HepG2 (cell line): Measurements from ENCODE around the gene CNTD1. TPM values are rescaled to one million over a fixed set of nuclear protein-coding genes. Genes with fewer than 3 reads are reported as not detected.

Experiments used
- ATF2 ChIP-seq: sonication (generic); formaldehyde crosslinking; IDR thresholded peaks from 2 replicates; pipeline ENCODE4 v1.4.0; 2020; ENCODE audit warnings: missing genetic modification reagents
- CTCF ChIP-seq: sonication (generic); formaldehyde crosslinking; IDR thresholded peaks from 2 replicates; pipeline ENCODE4 v1.5.0; 2020; ENCODE audit warnings: mild to moderate bottlenecking, missing genetic modification reagents, moderate library complexity
- ETS1 ChIP-seq: sonication (generic); formaldehyde crosslinking; IDR thresholded peaks from 2 replicates; pipeline ENCODE4 v1.4.0; 2020; ENCODE audit warnings: missing genetic modification reagents
- NFAT5 ChIP-seq: sonication (generic); formaldehyde crosslinking; IDR thresholded peaks from 2 replicates; pipeline ENCODE4 v1.4.0; 2020; ENCODE audit warnings: missing genetic modification reagents
- RELA ChIP-seq: sonication (generic); formaldehyde crosslinking; IDR thresholded peaks from 2 replicates; pipeline ENCODE4 v1.4.0; 2020; ENCODE audit warnings: missing genetic modification reagents
- THRA ChIP-seq: sonication (generic); formaldehyde crosslinking; IDR thresholded peaks from 2 replicates; pipeline ENCODE4 v1.4.0; 2020; ENCODE audit warnings: missing genetic modification reagents, borderline replicate concordance
- TOPORS ChIP-seq: sonication (generic); formaldehyde crosslinking; IDR thresholded peaks from 2 replicates; pipeline ENCODE4 v1.8.0; 2023; ENCODE audit warnings: mild to moderate bottlenecking, missing genetic modification reagents
- ZBTB20 ChIP-seq: sonication (generic); formaldehyde crosslinking; IDR thresholded peaks from 2 replicates; pipeline ENCODE4 v1.8.1; 2023; ENCODE audit warnings: missing genetic modification reagents, low read depth, mild to moderate bottlenecking, borderline replicate concordance
- ZBTB33 ChIP-seq: sonication (generic); formaldehyde crosslinking; IDR thresholded peaks from 2 replicates; pipeline ENCODE4 v1.4.0; 2020; ENCODE audit warnings: missing genetic modification reagents
- ZKSCAN8 ChIP-seq: IDR thresholded peaks from 2 replicates; pipeline ENCODE4 v1.6.1; 2016; ENCODE audit warnings: borderline replicate concordance, missing genetic modification reagents, missing compliant biosample characterization
- ZMYM4 ChIP-seq: sonication (generic); formaldehyde crosslinking; IDR thresholded peaks from 2 replicates; pipeline ENCODE4 v1.8.1; 2023; ENCODE audit warnings: mild to moderate bottlenecking, missing genetic modification reagents
- polyA plus RNA-seq, 8 experiments: library from polyadenylated mRNA; depleted of rRNA in 3 of 8; stranded (reverse) in 7 of 8; unstranded in 1 of 8; fragments of >200 nt; fragmentation: Illumina TruSeq in 4 of 8; extraction: Trizol in 4 of 8; gene quantifications; 2 replicates each; pipeline versions ENCODE4 v1.2.1 to v1.2.3, GENCODE V29; 2011 to 2016; ENCODE audit warnings: low read depth in 4 of 8, missing spikeins in 1 of 8, mixed read lengths in 1 of 8; ENCODE audit not compliant: insufficient read depth in 1 of 8
- total RNA-seq, 5 experiments: library from RNA; depleted of rRNA; stranded (reverse); fragments of >200 nt; fragmentation: Illumina TruSeq; extraction: Trizol; gene quantifications; 2 replicates each; pipeline ENCODE4 v1.2.3, GENCODE V29; 2016; ENCODE audit warnings: low read depth in 1 of 5

The CNTD1 gene
- total and polyA plus RNA-seq, 2 of the 13 experiments (the other 11 are each of a cell fraction or from before 2014, with no cell fraction given): 0.11 to 0.15 TPM

- TF ChIP-seq NFAT5 (CRISPR knock-in tag): no peak
- no peak for TF ChIP-seq CTCF
- TF ChIP-seq THRA (CRISPR knock-in tag): peak; percentile 50; the same call in 1 of the 2 replicates
- TF ChIP-seq ETS1 (CRISPR knock-in tag): no peak
- TF ChIP-seq TOPORS (CRISPR knock-in tag): no peak
- TF ChIP-seq ZKSCAN8 (CRISPR knock-in tag): peak; percentile 51; the same call in 1 of the 2 replicates
- no peak for TF ChIP-seq RELA (CRISPR knock-in tag)
- TF ChIP-seq ZBTB33 (CRISPR knock-in tag): no peak
- no peak for TF ChIP-seq ZMYM4
- TF ChIP-seq ATF2 (CRISPR knock-in tag): peak; percentile 52
- no peak for TF ChIP-seq ZBTB20
Measured at GRCh38 chr17:42832213-42832933, 33.7 kb downstream of the CNTD1 start (continued).
